DOHH2 (cell line): Measurements from ENCODE around the gene PAPOLA.

ENCODE experiments used
- H3F3A ChIP-seq: fragments of 200-600 bp; sonication (generic), shearing (Covaris generic); 2 replicates; pipeline ENCODE4 v1.6.0; 2016; ENCODE audit warnings: antibody characterized with exemption, mild to moderate bottlenecking; ENCODE audit not compliant: control insufficient read depth, insufficient read depth
- H3K27ac ChIP-seq: fragments of 200-600 bp; sonication (generic); 2 replicates; pipeline ENCODE4 v1.5.1; 2014; ENCODE audit warnings: low read depth, mild to moderate bottlenecking, low read length, moderate library complexity
- H3K27me3 ChIP-seq: fragments of 200-600 bp; sonication (generic); 2 replicates; pipeline ENCODE4 v1.6.1; 2014; ENCODE audit warnings: mild to moderate bottlenecking, low read length, mixed read lengths; ENCODE audit not compliant: control insufficient read depth
- H3K36me3 ChIP-seq: fragments of 200-600 bp; sonication (generic); 2 replicates; pipeline ENCODE4 v1.6.1; 2014; ENCODE audit warnings: mild to moderate bottlenecking, low read length, moderate library complexity, mixed read lengths; ENCODE audit not compliant: control insufficient read depth
- H3K4me1 ChIP-seq: fragments of 200-600 bp; sonication (generic); 2 replicates; pipeline ENCODE4 v1.6.1; 2014; ENCODE audit warnings: mild to moderate bottlenecking, low read length, mixed read lengths; ENCODE audit not compliant: control insufficient read depth
- H3K4me2 ChIP-seq: fragments of 200-600 bp; sonication (generic); 2 replicates; pipeline ENCODE4 v1.6.0; 2014; ENCODE audit warnings: mild to moderate bottlenecking, low read length, moderate library complexity
- H3K4me3 ChIP-seq: fragments of 200-600 bp; sonication (generic); 2 replicates; pipeline ENCODE4 v1.5.1; 2014; ENCODE audit warnings: mild to moderate bottlenecking, low read length, mixed read lengths
- H3K79me2 ChIP-seq: fragments of 200-600 bp; sonication (generic); 2 replicates; pipeline ENCODE4 v1.6.1; 2014; ENCODE audit warnings: mild to moderate bottlenecking, low read length, mixed read lengths; ENCODE audit not compliant: control insufficient read depth
- H3K9me2 ChIP-seq: fragments of 200-600 bp; sonication (generic); replicated peaks from 2 replicates; pipeline ENCODE4 v1.6.1; 2014; ENCODE audit warnings: mild to moderate bottlenecking, low read length, mixed read lengths; ENCODE audit not compliant: control insufficient read depth
- H3K9me3 ChIP-seq: fragments of 200-600 bp; sonication (generic); 2 replicates; pipeline ENCODE4 v1.6.1; 2014; ENCODE audit warnings: antibody characterized with exemption, low read length, mixed read lengths; ENCODE audit not compliant: control insufficient read depth, insufficient read depth
- H4K20me1 ChIP-seq: fragments of 200-600 bp; sonication (generic); 2 replicates; pipeline ENCODE4 v1.6.0; 2014; ENCODE audit warnings: low read depth, mild to moderate bottlenecking, antibody characterized with exemption, low read length, moderate library complexity; ENCODE audit not compliant: control insufficient read depth, insufficient read depth
- CTCF ChIP-seq: fragments of 200-600 bp; sonication (generic); IDR thresholded peaks from one replicate; pipeline ENCODE4 v1.5.1; 2014; ENCODE audit warnings: antibody characterized with exemption, mild to moderate bottlenecking, low read depth, low read length; ENCODE audit not compliant: poor library complexity, severe bottlenecking
- EZH2phosphoT487 ChIP-seq: fragments of 200-600 bp; sonication (generic); IDR thresholded peaks from 2 replicates; pipeline ENCODE4 v1.6.1; 2017; ENCODE audit warnings: borderline replicate concordance, mild to moderate bottlenecking, antibody characterized with exemption, low read length, moderate library complexity, mixed read lengths

Gene PAPOLA

GRCh38 chr14:96494331-96494730 lies 7.9 kb upstream of the PAPOLA start:
- H3K4me2 ChIP-seq, result peak overlapping the region; percentile 79
- H3K27ac ChIP-seq, result peak overlapping the region; percentile 74
- H4K20me1 ChIP-seq, result no peaks in the 10 kb centered on the region
- H3K79me2 ChIP-seq, result no peaks in the 10 kb centered on the region
- H3K4me3 ChIP-seq, result peak overlapping the region; percentile 63
- no peaks in the 10 kb centered on the region for H3K27me3 ChIP-seq
- no peaks in the 10 kb centered on the region for H3K9me3 ChIP-seq
- no peaks in the 10 kb centered on the region for H3K9me2 ChIP-seq
- H3K36me3 ChIP-seq, result no peaks in the 10 kb centered on the region
- H3K4me1 ChIP-seq, result peaks cover 82% of the 10 kb centered on the region
- peaks cover 24% of the 10 kb centered on the region for H3F3A ChIP-seq
- TF ChIP-seq CTCF (no peak), EZH2phosphoT487 (no peak)

- no peak for TF ChIP-seq CTCF
- no peak for TF ChIP-seq EZH2phosphoT487
- Histone ChIP-seq H3K79me2 (peaks cover 16% of the 10 kb centered on the region), H3K4me3 (peak overlapping the region; percentile 59), H3K36me3 (0 out of 2 replicates have a peak, but pooled peaks cover 6% of the 10 kb centered on the region), H3K27ac (peak overlapping the region; percentile 46), H3K9me3 (no peaks in the 10 kb centered on the region), H3K9me2 (no peaks in the 10 kb centered on the region), H3K27me3 (no peaks in the 10 kb centered on the region), H3K4me1 (peaks cover 71% of the 10 kb centered on the region), H3K4me2 (peak overlapping the region; percentile 71), H4K20me1 (no peaks in the 10 kb centered on the region), H3F3A (peaks cover 25% of the 10 kb centered on the region)
These were observed 5.1 kb upstream of the PAPOLA start for GRCh38 chr14:96497087-96497486.

GRCh38 chr14:96497586-96497985 lies 4.6 kb upstream of the PAPOLA start:
- Histone ChIP-seq H3K9me3 (no peaks in the 10 kb centered on the region), H3K4me3 (peak overlapping the region; percentile 59), H3K4me1 (peaks cover 66% of the 10 kb centered on the region), H3F3A (peaks cover 22% of the 10 kb centered on the region), H4K20me1 (no peaks in the 10 kb centered on the region), H3K27ac (peak overlapping the region; percentile 46), H3K9me2 (no peaks in the 10 kb centered on the region), H3K79me2 (peaks cover 21% of the 10 kb centered on the region), H3K27me3 (no peaks in the 10 kb centered on the region), H3K4me2 (peak overlapping the region; percentile 71), H3K36me3 (peaks cover 9% of the 10 kb centered on the region)
- no peak for TF ChIP-seq EZH2phosphoT487
- TF ChIP-seq CTCF, result no peak
